Peyer's patch (tissue), 4 donors: Measurements from ENCODE around the gene WWOX.

ENCODE experiments used
- POLR2A ChIP-seq, 2 donors: fragments of 450-650 bp; IDR thresholded peaks; one replicate each; pipeline ENCODE4 v1.5.1; 2017; ENCODE audit warnings: antibody characterized with exemption in 2 of 2, mild to moderate bottlenecking in 2 of 2, moderate library complexity in 2 of 2
- TF ChIP-seq, protein P1 (sequence below), 6 experiments: fragments of 450-650 bp in 4 of 6; fragments of 200-600 bp in 2 of 6; sonication (generic) in 1 of 6; IDR thresholded peaks; one replicate each; pipeline ENCODE4 v1.5.1; 2017 to 2019; ENCODE audit warnings: antibody characterized with exemption in 6 of 6, mild to moderate bottlenecking in 3 of 6, moderate library complexity in 1 of 6

DNA sequence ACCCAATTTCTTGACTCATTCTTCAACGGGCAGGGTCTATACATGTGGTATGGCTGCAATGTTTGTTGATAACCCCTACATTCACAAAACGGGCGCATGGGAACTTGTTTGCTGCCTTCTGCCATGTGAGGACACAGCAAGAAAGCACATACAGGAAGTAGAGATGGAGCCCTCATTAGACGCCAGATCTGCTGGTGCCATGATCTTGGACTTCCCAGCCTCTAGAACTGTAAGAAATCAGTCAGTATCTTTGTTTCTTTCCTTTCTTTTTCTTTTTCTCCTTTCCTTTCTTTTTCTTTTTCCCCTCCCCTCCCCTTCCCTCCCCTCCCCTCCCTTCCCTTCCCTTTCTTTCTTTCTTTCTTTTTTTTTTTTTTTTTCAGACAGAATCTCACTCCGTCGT, 165.2 kb downstream of the WWOX start:
- TF ChIP-seq, protein P1, sequence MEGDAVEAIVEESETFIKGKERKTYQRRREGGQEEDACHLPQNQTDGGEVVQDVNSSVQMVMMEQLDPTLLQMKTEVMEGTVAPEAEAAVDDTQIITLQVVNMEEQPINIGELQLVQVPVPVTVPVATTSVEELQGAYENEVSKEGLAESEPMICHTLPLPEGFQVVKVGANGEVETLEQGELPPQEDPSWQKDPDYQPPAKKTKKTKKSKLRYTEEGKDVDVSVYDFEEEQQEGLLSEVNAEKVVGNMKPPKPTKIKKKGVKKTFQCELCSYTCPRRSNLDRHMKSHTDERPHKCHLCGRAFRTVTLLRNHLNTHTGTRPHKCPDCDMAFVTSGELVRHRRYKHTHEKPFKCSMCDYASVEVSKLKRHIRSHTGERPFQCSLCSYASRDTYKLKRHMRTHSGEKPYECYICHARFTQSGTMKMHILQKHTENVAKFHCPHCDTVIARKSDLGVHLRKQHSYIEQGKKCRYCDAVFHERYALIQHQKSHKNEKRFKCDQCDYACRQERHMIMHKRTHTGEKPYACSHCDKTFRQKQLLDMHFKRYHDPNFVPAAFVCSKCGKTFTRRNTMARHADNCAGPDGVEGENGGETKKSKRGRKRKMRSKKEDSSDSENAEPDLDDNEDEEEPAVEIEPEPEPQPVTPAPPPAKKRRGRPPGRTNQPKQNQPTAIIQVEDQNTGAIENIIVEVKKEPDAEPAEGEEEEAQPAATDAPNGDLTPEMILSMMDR (IDR thresholded peaks at IDR 0.05): no peak
- no peak for TF ChIP-seq POLR2A (IDR thresholded peaks at IDR 0.05)
